ENCODE measurements around the gene FHOD3.
A peak's percentile ranks its signal among the peaks of the same experiment; 100 is the strongest.

FHOD3 gene

DNA sequence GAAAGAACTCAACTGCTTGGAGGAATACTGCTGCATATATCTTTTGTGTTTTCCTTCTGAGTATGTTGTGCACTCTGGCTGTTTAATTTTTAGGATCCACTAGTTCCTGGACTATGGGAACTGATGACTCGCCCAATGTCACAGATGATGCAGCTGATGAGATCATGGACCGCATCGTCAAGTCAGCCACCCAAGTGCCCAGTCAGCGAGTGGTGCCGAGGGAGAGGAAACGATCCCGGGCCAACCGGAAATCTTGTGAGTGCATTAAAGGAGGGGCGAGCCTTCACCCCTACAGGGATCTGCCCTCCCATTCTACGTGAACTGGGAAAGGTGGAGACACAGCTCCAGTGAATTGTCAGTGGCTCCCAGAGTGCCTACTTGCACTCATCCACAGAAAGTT, 471.7 kb downstream of the FHOD3 start:
- no peak for DNase-seq

DNA sequence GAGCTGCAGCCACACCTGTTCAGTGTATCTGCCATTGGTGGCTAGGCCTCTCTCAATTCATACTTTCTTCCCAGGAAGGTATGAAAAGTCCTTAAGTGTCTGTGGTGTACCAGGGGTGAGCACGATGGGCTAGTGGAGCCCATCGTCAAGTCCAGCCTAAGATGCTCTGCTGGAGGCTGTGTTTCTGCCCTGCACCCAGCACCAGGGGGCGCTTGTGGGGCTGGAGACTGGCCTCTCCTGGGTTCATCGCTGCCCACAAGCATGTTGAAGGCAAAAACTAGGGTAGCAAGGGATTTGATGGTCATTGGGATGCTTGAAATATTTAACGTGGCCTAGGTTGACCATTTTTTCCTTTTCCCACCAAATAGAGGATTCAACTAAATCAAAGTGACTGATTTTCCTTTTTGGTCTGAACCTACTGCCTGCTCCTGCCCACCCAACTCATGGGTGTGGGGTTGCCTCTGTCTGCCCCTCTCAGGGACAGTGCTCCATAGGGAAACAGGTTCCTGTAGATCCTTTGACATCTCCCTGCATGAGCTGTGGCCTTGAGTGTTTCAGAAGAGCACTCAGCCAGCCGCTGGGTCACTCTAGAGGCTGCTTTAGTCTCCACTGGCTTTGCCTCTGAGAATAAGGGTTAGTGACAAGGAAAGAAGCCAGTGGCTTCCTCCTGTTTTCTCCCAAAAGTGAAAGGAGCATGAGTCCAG, 472.2 kb downstream of the FHOD3 start:
- DNase-seq = peak; percentile 4

DNA sequence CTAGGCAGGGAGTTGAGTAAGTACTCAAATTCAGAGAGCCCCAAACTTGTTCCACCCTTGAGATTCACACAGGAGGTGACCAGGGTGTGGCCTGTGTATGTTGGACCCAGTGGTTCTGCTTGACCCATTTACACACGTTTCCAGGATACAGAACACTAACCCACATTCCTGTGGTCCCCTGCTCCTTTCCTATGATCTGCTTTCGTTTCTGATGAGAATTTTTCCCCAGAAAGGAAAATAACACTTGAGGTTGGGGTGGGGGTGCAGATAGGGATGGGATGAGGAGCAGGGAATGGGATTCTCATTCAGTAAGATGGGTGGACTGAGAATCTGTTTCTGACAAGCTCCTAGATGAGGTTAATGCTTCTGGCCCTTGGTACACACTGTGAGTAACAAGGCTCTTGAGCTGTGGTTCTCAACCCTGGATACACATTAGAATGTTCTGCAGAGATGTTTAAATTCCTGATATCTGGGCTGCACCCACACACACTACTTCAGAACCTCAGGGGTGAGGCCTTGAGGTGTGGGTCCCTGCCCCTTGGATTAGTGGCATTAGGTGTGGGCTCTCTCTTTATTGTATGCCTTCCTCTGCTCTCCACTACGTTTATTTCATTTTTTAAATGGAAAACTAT, 472.9 kb downstream of the FHOD3 start:
- no peak for DNase-seq

DNA sequence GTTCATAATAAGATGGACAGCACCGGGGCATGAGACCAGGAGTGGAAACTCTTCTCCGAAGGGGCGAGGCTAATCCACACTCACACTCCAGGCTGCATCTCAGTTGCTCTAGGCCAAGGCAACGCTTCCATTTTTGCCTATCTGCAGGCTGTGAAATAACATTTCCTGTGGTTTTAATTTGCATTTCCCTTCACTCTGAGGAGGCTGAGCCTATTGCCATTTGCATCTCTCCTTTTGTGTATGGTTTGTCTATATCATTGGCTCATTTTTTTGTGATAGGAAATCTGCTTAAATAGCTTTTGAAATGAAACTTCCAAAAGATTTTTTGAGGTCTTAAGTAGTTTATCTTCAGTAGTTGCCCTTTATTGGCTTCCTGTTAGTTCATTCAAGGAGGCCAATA, 473.7 kb downstream of the FHOD3 start:
- no peak for DNase-seq

DNA sequence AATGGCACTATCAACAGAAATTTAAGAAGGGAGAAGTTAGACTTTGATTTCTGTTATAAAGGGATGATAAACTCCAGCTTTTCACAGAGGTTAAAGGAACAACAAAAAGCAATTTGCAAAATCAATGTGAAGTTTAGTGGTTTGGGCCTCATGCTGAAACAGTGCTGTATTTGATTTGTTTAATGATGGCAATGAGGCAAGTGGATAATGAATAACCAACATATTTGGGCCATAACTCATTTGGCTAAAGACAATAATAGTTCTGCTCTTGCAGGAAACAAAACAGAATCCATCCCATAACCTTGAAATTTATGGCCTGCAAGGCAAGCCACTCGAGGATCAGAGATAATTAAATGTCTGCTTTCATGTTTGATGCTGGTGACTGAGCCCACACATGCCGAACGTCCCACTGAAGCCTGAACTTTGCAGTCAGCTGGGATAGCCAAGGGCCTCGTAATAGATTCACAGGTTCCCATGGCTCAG, 474.8 kb downstream of the FHOD3 start:
- DNase-seq = no peak

GRCh38 chr18:36775396-36775795, 477.9 kb downstream of the FHOD3 start:
- DNase-seq = no peak

- DNase-seq = no peak
Observed at GRCh38 chr18:36776650-36777049, 479.1 kb downstream of the FHOD3 start.

- no peak for DNase-seq
Observed at GRCh38 chr18:36777566-36777965, 480.1 kb downstream of the FHOD3 start.

- no peak for DNase-seq
Observed at GRCh38 chr18:36780748-36781147, 483.2 kb downstream of the FHOD3 start.

DNA sequence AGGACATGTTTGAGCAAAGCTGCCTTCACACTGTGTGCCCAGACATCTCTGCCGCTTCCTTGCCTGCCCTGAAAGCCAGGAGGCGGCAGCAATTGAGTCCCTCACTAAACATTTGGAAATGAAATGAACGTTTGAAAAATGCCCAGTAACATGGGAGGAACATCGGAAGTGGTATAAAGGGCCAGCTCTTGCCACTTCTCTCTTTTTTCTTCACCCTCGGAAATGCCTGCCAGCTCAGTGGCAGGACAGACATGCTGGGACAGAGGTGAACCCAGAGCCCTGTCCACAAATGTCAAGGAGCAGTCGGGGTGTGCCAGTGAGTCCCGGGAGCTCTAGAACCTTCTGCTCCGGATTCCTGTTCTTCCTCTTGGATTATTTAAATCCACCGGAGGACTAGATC, 485.2 kb downstream of the FHOD3 start:
- DNase-seq = no peak

GRCh38 chr18:36783792-36784191, 486.3 kb downstream of the FHOD3 start:
- no peak for DNase-seq

DNA sequence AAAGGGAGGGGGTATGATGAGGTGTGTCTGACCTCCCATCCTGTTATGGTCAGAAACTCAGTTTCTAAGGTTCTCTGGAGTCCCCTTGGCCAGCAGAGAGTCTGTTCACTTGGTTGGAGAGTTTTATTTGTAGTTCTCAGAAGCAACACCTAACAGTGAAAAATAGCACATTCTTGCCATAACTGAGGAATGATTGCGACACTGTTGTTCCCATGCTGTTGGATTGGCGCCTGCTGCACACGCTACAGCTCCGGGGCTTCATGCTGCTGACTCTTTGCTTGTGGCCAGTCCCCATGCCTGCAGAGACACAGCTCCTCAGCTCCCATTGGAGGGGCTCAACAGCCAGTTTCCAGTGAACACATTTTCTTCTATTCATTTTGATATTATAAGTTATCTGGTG, 489.2 kb downstream of the FHOD3 start:
- no peak for DNase-seq

DNA sequence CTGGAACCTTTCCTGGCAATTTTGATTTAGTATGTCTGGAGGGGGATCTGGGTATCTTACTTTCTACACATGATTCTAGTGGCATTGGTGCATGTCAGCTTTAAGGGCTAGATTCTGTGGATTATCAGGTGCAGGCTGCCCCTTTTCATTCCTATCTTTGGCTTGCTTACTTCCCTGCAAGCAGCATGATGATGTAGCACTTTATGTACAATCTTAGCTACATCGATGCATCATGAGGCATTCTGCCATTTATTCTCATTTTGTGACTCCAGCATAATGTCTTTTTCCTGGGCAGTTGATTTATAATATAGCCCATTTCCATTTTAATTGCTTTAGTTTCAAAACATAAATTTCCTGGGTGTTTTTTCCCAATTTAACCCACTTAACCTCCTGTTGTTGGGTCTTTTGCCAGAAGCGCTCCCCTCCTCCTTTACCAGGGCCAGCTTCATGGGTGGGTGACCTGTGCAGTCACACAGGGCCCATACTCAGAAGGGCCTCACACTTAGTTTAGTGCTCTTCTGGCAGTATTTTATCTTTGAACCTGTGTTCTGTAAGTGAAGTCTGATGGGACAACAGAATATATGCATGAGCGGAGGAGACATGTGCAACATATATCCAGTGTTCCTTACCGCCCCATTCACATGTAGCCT, 495.2 kb downstream of the FHOD3 start:
- no peak for DNase-seq

- DNase-seq = no peak
Observed at GRCh38 chr18:36798738-36799473, 501.4 kb downstream of the FHOD3 start.

DNA sequence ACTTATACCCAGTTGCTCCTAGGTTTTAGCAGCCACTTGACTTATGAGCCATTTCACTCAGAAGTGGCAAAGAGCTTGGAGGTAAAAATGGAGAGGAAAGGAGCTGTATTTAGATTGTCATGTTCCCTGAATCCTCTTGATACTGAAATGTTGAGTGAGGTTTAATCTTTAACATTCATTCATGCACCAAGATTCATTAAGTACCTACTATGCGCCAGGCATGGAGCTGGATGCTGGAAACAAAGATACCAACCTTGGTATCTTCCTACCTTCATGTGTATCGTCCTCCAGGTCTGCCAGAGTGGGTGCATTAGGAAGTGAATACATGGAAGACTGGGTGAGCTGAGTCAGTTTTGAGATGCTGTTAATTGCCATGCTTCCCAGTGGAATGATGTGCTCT, 507.6 kb downstream of the FHOD3 start:
- no peak for DNase-seq

DNA sequence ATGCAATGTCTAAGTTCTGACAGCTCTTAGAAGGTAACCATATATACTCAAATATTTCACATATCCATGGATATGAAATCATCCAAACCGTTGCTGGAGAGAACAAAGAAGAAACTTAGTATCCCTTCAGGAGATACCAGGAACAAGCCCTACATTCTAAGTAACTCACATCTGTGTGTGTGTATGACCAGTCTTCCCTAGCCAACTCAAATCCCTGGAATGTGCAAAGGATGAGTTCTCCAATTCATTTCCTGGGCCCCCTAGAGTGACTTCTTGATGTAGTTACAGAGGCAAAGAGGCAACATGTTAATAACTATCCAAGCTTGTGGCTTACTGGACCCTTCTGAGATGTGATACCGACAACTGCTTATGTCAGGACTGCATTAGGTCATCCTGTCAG, 511.2 kb downstream of the FHOD3 start:
- DNase-seq = no peak

- peak; percentile 75 for DNase-seq
Observed at GRCh38 chr18:36809590-36810381, 512.3 kb downstream of the FHOD3 start.

DNA sequence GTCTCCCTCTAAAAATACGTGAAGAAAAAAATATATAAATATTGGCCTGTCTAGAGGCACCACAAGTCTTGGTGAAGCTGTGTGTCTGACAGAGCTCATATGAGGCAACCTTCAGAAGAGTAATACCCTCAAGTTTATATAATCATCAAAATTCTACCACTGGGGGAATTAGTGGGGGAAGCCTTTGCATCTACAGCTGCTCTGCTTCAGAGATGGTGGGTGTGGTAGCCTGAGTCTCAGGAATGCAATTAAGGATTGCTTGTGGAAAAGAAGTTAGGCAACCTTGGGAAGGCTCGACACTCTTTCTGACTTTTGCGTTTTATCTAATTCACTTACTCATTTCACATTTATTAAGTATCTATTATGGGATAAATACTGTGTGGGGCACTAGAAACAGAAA, 513.9 kb downstream of the FHOD3 start:
- no peak for DNase-seq

GRCh38 chr18:36811955-36812354, 514.4 kb downstream of the FHOD3 start:
- DNase-seq = no peak

GRCh38 chr18:36812678-36813077, 515.2 kb downstream of the FHOD3 start:
- no peak for DNase-seq

GRCh38 chr18:36813101-36813775, 515.7 kb downstream of the FHOD3 start:
- no peak for DNase-seq

DNA sequence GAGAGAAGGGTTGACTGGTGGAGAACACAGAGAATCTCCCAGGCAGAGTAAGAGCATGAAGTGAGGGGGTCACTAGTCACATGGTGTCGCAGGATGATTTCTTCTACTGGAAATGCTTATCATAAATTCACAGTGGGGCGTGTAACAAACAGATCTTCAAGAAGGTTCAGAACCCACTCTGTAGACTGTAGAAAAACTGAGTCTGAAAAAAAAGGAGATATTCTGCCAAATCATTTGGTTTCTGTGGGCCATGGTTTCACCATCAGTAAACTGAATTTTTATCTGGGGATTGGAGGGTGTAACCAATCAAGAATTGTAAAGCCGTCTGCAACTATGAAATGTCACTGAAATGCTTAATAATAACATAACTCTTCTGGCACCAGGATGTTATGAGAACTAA, 516.3 kb downstream of the FHOD3 start:
- no peak for DNase-seq
